Stimulated activated memory B cell treated with anti-CD40 and anti-IgM and Interleukin-4, amounts not matched to agents 10 μg/mL and 1 μg/mL and 100 μg/mL, for 72 hours (primary cell): ENCODE data around the gene STXBP6.
"Not testable (repeated sequence)": the region's sequence is repeated elsewhere in the genome, so short reads cannot be mapped to it uniquely, and the experiment has no call there.

ENCODE experiments used
- ATAC-seq: fragments of 150-1000 bp; cut with Tn5 transposase; 2 replicates; pipeline ENCODE4 v1.10.0; 2021
- H3K27ac Mint-ChIP-seq: one replicate; pipeline ENCODE4 v1.8.0; 2022; ENCODE audit warnings: mild to moderate bottlenecking, mixed read lengths
- H3K27me3 Mint-ChIP-seq: one replicate; pipeline ENCODE4 v1.8.0; 2022; ENCODE audit warnings: mixed read lengths
- H3K36me3 Mint-ChIP-seq: one replicate; pipeline ENCODE4 v1.8.0; 2022; ENCODE audit warnings: mixed read lengths
- H3K4me1 Mint-ChIP-seq: one replicate; pipeline ENCODE4 v1.8.0; 2022; ENCODE audit warnings: mixed read lengths
- H3K4me3 Mint-ChIP-seq: one replicate; pipeline ENCODE4 v1.8.0; 2022; ENCODE audit warnings: mild to moderate bottlenecking, moderate library complexity, mixed read lengths
- H3K9me3 Mint-ChIP-seq: one replicate; pipeline ENCODE4 v1.8.0; 2022; ENCODE audit warnings: mixed read lengths

STXBP6 gene

DNA sequence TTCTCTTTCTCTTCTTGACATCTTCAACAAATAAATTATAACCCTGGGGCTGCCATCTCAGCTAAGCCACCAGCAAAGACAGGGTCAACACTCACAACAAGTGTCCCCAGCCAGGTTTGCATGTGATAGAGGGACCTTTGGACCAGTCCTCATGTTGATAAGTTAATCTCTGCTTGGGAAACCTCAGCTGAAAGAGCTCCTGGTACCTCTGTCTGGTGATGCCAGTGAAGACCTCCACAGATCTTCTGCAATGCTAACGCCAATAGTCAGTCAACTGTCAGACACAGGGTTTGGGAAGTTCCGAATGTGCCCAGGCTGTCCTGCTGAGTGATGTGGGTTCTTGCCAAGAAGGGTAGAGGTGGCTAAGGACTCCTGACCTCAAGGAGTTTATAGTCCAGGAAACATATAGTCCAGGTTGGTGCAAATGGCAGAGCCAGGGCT, 236.1 kb downstream of the STXBP6 start:
- H3K27ac Mint-ChIP-seq = no peak overlapping the region
- ATAC-seq = no peak

GRCh38 chr14:24813089-24813815, 236.7 kb downstream of the STXBP6 start:
- H3K36me3 Mint-ChIP-seq = no peaks in the 10 kb centered on the region
- H3K4me1 Mint-ChIP-seq = no peaks in the 10 kb centered on the region
- H3K9me3 Mint-ChIP-seq = no peaks in the 10 kb centered on the region
- no peak for ATAC-seq
- H3K27ac Mint-ChIP-seq = no peak overlapping the region
- no peak overlapping the region for H3K4me3 Mint-ChIP-seq
- H3K27me3 Mint-ChIP-seq = peaks cover 9% of the 10 kb centered on the region

More for the DNA sequence above, 236.1 kb downstream of the STXBP6 start:
- Mint-ChIP-seq H3K9me3 (no peaks in the 10 kb centered on the region), H3K27me3 (peaks cover 9% of the 10 kb centered on the region), H3K4me1 (no peaks in the 10 kb centered on the region), H3K36me3 (no peaks in the 10 kb centered on the region), H3K4me3 (no peak overlapping the region)

DNA sequence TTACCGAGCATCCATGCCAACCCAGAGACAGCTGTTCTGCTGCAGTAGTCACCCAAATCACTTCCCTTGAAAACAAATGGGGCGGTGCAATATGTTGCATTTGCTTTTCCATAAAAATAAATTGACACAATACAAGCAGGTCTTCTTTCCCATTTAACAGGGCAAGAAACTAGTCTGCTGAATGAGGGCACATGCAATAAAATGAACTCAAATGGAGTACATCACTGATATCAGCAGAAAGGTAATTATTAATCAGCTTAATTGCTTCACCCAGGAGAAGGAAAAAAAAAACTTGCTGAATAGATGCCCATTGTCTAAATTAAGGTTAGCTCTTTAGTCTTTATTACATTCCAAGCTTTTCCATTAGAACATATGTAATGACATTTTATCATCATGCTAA, 240.8 kb downstream of the STXBP6 start:
- H3K4me1 Mint-ChIP-seq = no peaks in the 10 kb centered on the region
- no peak overlapping the region for H3K4me3 Mint-ChIP-seq
- no peak for ATAC-seq
- H3K27me3 Mint-ChIP-seq = no peaks in the 10 kb centered on the region
- H3K36me3 Mint-ChIP-seq = no peaks in the 10 kb centered on the region
- no peak overlapping the region for H3K27ac Mint-ChIP-seq
- no peaks in the 10 kb centered on the region for H3K9me3 Mint-ChIP-seq

DNA sequence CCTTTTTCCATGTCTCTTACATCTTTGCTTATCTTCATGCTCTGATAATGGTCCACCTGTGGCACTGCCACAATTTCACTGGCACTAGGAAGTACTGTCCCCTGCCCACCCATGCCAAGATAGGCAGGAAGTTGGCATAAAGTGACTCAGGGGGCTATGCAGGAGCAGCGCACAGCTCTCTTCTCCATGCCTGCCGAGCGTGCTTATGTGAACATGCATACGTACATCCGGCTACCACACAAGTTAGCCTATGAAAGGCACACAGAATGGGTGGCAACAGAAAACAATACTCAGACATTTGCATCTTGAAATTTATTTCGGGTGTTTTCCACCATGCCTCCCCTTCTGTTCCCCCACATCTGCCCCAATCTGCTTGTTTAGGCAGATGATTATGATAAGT, 241.5 kb downstream of the STXBP6 start:
- no peaks in the 10 kb centered on the region for H3K4me1 Mint-ChIP-seq
- no peaks in the 10 kb centered on the region for H3K9me3 Mint-ChIP-seq
- peaks cover 7% of the 10 kb centered on the region for H3K27me3 Mint-ChIP-seq
- H3K36me3 Mint-ChIP-seq = no peaks in the 10 kb centered on the region
- no peak for ATAC-seq
- H3K27ac Mint-ChIP-seq = no peak overlapping the region
- H3K4me3 Mint-ChIP-seq = no peak overlapping the region

DNA sequence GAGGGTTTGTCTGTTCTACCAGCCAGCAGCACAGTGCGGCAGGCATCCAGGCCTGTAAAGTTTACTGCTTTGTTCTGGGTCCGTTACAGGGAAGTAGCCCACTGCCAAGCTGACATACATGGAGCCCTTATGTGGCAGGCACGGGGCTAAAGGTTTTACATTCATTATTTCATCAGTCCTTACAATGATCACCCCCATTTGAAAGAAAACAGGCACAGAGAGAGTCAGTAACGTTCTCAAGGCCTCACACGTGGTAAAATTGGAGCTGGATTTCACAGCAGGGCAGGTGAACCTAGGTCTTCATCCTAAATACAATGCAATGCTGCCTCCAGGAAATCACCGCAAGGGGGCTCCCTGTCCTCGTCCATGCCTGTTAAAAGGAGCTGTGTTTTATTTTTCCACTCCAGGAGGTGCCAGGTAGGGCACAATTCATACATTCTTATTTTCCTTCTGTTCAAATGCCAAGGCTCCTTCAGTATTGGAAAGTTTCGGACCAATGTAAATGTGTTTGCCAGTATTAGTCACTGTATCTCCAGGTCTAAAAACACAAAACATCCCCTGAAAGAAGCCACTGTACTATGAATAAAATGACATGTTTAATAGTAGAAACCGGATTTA, 243.8 kb downstream of the STXBP6 start:
- no peak for ATAC-seq
- H3K27ac Mint-ChIP-seq = no peak overlapping the region
- no peaks in the 10 kb centered on the region for H3K36me3 Mint-ChIP-seq
- H3K4me3 Mint-ChIP-seq = no peak overlapping the region
- no peaks in the 10 kb centered on the region for H3K4me1 Mint-ChIP-seq
- H3K9me3 Mint-ChIP-seq = no peaks in the 10 kb centered on the region
- peaks cover 25% of the 10 kb centered on the region for H3K27me3 Mint-ChIP-seq

DNA sequence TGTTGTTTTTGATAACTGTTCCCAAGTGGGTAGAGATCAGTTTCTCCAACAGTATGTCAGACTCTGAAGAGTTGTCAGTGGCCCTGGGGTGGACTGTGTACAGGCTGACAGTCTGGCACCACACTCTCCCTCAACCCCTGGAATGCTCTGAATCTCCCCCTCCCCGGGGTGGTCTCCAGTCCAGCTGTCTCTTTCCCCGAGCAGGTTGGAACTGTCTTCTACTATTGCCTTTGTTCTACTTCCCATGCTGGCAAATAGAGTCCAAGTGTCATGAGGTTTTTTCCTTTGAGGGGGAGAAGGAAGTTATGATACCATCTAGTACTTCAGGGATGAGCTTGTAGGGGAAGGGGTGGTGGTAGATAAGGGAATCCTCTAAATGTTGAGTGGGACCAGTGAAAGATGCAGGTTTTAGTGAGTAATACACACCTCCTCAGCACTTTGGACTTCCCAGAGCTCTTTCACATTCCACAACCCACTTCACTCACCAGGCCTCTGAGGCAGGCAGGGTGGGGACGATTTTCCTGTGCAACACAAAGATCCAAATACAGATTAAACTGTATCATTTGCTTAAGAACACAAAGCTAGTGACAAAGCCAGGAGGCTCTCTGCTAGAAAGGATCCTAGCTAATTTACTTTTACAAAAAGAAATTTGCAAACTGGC, 245.3 kb downstream of the STXBP6 start:
- peak; percentile 15 for ATAC-seq
- H3K27ac Mint-ChIP-seq = no peak overlapping the region
- no peaks in the 10 kb centered on the region for H3K9me3 Mint-ChIP-seq
- no peak overlapping the region for H3K4me3 Mint-ChIP-seq
- peaks cover 30% of the 10 kb centered on the region for H3K27me3 Mint-ChIP-seq
- H3K4me1 Mint-ChIP-seq = no peaks in the 10 kb centered on the region
- H3K36me3 Mint-ChIP-seq = no peaks in the 10 kb centered on the region

DNA sequence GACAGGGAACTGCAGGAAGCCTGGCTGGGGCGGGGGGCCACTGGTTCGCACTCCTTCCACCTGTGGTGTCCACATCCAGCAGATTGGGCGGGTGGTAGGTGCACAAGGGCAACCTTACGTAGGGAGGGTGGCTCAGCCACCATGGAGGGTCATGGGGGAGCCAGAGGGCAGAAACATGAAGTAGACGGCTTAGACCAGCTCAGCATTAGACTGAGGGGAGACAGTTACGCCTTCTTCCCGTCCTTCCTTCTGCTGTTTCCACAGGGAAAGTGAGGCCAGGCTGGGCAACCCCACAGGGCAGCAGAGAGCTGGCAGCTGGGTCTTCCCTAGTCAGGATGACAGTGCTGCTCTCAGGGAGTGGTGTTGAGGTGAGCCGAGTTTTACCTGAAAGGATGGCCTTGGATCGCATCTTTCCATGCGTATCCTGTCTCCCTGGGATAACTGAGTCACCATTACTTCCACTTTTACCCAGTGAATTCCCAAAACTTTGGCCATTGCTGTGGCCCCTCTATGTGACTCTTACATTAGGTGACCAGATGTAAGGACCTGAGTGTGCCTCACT, 245.9 kb downstream of the STXBP6 start:
- Mint-ChIP-seq H3K4me1 (peaks cover 2% of the 10 kb centered on the region), H3K27ac (no peak overlapping the region), H3K9me3 (no peaks in the 10 kb centered on the region), H3K27me3 (peaks cover 30% of the 10 kb centered on the region), H3K36me3 (no peaks in the 10 kb centered on the region), H3K4me3 (no peak overlapping the region)
- ATAC-seq = no peak

GRCh38 chr14:24803426-24803825, 246.5 kb downstream of the STXBP6 start:
- not testable (repeated sequence) for H3K4me1 Mint-ChIP-seq, H3K4me3 Mint-ChIP-seq, H3K27ac Mint-ChIP-seq, H3K36me3 Mint-ChIP-seq, ATAC-seq, H3K9me3 Mint-ChIP-seq
- peaks cover 30% of the 10 kb centered on the region for H3K27me3 Mint-ChIP-seq

DNA sequence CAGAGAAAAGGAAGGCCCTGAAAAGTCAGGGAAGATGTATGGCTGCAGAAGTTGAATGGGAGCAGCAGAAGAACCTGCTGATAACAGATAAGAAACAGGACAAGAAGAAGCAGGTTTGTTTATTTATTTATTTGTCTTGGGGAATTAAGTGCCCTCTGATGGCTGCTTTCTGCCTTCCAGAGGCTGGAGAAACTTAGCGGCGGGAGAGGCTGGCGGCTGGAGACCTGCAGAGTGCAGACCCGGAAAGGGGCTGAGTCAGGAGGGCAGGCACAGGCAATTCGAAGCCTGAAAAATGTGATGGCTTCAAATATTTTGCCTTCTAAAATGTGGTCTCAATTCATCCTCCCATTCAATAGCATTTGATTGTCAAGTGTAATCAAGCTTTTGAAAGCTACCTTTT, 247.7 kb downstream of the STXBP6 start:
- H3K4me1 Mint-ChIP-seq = peaks cover 6% of the 10 kb centered on the region
- no peak overlapping the region for H3K4me3 Mint-ChIP-seq
- no peaks in the 10 kb centered on the region for H3K36me3 Mint-ChIP-seq
- ATAC-seq = no peak
- H3K9me3 Mint-ChIP-seq = no peaks in the 10 kb centered on the region
- peaks cover 30% of the 10 kb centered on the region for H3K27me3 Mint-ChIP-seq
- H3K27ac Mint-ChIP-seq = no peak overlapping the region

DNA sequence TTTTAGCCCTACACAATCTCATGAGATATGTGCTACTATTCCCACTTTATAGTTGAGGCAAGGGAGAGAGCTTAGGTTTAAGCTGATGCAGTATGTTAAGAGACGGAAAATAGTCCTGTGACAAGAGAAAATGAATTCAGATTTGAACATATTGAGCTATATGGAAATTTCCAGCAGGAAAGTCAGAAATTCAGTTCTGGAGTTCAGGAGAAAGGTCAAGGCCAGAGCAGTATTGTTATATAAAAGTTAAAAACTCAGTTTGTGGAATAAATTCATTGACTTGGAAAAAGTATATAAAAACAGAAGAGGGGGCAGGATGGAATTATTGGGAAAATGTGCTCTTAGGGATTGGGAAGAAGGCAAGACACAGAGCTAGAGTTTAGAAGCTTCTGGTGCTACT, 248.9 kb downstream of the STXBP6 start:
- H3K9me3 Mint-ChIP-seq = no peaks in the 10 kb centered on the region
- no peak overlapping the region for H3K4me3 Mint-ChIP-seq
- H3K27me3 Mint-ChIP-seq = peaks cover 30% of the 10 kb centered on the region
- peaks cover 6% of the 10 kb centered on the region for H3K4me1 Mint-ChIP-seq
- no peak overlapping the region for H3K27ac Mint-ChIP-seq
- no peaks in the 10 kb centered on the region for H3K36me3 Mint-ChIP-seq
- no peak for ATAC-seq

GRCh38 chr14:24798911-24799462, 251.0 kb downstream of the STXBP6 start:
- Mint-ChIP-seq H3K36me3 (no peaks in the 10 kb centered on the region), H3K27me3 (peaks cover 39% of the 10 kb centered on the region), H3K4me3 (no peak overlapping the region), H3K27ac (no peak overlapping the region), H3K4me1 (peaks cover 6% of the 10 kb centered on the region), H3K9me3 (no peaks in the 10 kb centered on the region)
- ATAC-seq = peak; percentile 61

- peaks cover 6% of the 10 kb centered on the region for H3K4me1 Mint-ChIP-seq
- no peak overlapping the region for H3K27ac Mint-ChIP-seq
- H3K36me3 Mint-ChIP-seq = no peaks in the 10 kb centered on the region
- H3K27me3 Mint-ChIP-seq = peaks cover 18% of the 10 kb centered on the region
- no peaks in the 10 kb centered on the region for H3K9me3 Mint-ChIP-seq
- H3K4me3 Mint-ChIP-seq = no peak overlapping the region
- no peak for ATAC-seq
Measured at GRCh38 chr14:24795406-24795805, 254.5 kb downstream of the STXBP6 start.

DNA sequence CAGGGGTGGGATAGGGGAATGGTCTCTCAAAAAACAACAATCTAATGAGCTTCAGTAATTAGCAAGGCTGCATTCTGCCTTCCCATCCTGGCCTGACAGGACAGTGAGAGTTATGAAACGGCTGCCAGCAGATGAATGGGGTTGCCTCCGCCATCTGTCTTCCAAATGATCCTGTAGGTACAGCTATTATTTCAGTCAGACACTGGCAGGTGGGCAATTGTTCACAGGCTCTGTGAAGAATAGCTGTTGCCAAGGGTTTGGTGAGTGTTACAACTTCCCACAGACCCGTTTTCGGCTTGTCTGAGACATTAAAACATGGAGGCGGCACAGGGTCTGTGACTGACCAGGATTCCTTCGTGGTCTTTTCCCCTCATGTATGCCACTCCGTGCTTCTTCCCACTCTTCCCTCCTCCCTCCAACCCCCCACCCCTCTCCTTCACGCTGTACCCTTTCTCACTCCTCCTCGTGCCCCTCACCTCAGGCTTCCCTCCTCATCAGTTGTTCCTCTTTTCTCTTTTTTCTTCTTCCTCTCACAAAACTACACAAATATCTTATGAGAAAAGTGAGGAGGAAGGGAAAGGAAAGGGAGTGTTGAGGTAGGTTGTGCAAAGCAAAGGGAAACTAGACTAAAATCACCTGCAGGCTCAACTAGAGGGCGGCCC, 255.2 kb downstream of the STXBP6 start:
- Mint-ChIP-seq H3K27ac (no peak overlapping the region), H3K36me3 (no peaks in the 10 kb centered on the region), H3K9me3 (no peaks in the 10 kb centered on the region), H3K27me3 (peaks cover 18% of the 10 kb centered on the region), H3K4me1 (peaks cover 6% of the 10 kb centered on the region), H3K4me3 (no peak overlapping the region)
- no peak for ATAC-seq

DNA sequence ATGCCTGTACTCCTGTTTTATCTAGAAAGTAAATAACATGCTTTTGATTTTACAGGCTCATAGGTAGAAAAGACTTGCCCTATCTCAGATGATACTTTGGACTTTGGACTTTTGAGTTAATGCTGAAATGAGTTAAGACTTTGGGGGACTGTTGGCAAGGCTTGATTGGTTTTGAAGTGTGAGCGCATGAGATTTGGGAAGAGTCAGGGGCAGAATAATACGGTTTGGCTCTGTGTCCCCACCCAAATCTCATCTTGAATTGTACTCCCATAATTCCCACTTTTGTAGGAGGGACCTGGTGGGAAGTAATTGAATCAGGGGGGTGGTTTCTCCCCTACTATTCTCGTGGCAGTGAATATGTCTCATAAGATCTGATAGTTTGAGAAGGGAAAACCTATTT, 259.8 kb downstream of the STXBP6 start:
- Mint-ChIP-seq H3K27ac (no peak overlapping the region), H3K27me3 (peaks cover 24% of the 10 kb centered on the region), H3K9me3 (no peaks in the 10 kb centered on the region), H3K4me1 (no peaks in the 10 kb centered on the region), H3K36me3 (no peaks in the 10 kb centered on the region), H3K4me3 (no peak overlapping the region)
- ATAC-seq = no peak

DNA sequence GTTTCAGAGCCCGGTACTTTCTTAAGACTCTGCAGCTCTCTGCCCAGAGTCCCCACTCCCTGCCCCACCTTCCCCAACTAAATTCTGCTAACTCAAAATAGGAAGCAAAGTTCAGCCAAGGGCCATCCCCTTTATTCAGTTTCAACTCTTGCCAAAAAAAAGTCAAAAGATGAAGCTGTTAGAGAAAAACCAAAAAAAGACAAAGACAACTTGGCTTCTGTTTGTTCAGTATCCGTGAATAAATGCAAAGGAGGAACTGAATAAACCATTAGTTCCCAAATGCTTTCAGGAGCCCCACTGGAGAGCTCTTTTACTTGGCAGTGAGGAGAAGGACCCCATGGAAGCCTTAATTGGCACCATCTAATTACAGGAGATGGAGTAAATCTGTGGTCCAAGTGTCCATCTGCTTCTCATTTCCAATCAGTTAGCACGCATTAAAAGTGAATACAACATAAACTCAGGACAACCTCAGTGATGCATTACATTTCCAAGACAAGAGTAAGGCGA, 260.5 kb downstream of the STXBP6 start:
- Mint-ChIP-seq H3K36me3 (no peaks in the 10 kb centered on the region), H3K4me3 (no peak overlapping the region), H3K9me3 (no peaks in the 10 kb centered on the region), H3K27ac (no peak overlapping the region), H3K4me1 (no peaks in the 10 kb centered on the region), H3K27me3 (peaks cover 18% of the 10 kb centered on the region)
- no peak for ATAC-seq
